Memory B cell (primary cell): ENCODE results near the gene ADAP1.
"Not testable (repeated sequence)": the region's sequence is repeated elsewhere in the genome, so short reads cannot be mapped to it uniquely, and the experiment has no call there.

ENCODE experiments used
- ATAC-seq: fragments of 150-1000 bp; cut with Tn5 transposase; 2 replicates; pipeline ENCODE4 v1.10.0; 2021; ENCODE audit warnings: low read depth, mild to moderate bottlenecking, moderate library complexity
- DNase-seq, 2 donors: peaks; one replicate each; pipeline ENCODE4 v3.0.0; 2022; ENCODE audit warnings: low spot score in 2 of 2
- H3K27ac Mint-ChIP-seq: one replicate; pipeline ENCODE4 v1.8.0; 2022; ENCODE audit warnings: mild to moderate bottlenecking, moderate library complexity, mixed read lengths
- H3K27me3 Mint-ChIP-seq: one replicate; pipeline ENCODE4 v1.8.0; 2022; ENCODE audit warnings: mixed read lengths
- H3K36me3 Mint-ChIP-seq: one replicate; pipeline ENCODE4 v1.8.0; 2022; ENCODE audit warnings: mild to moderate bottlenecking, mixed read lengths
- H3K4me1 Mint-ChIP-seq: one replicate; pipeline ENCODE4 v1.8.0; 2022; ENCODE audit warnings: mixed read lengths
- H3K4me3 Mint-ChIP-seq: one replicate; pipeline ENCODE4 v1.8.0; 2022; ENCODE audit warnings: mild to moderate bottlenecking, moderate library complexity, mixed read lengths
- H3K9me3 Mint-ChIP-seq: one replicate; pipeline ENCODE4 v1.8.0; 2022; ENCODE audit warnings: mixed read lengths

Gene ADAP1

DNA sequence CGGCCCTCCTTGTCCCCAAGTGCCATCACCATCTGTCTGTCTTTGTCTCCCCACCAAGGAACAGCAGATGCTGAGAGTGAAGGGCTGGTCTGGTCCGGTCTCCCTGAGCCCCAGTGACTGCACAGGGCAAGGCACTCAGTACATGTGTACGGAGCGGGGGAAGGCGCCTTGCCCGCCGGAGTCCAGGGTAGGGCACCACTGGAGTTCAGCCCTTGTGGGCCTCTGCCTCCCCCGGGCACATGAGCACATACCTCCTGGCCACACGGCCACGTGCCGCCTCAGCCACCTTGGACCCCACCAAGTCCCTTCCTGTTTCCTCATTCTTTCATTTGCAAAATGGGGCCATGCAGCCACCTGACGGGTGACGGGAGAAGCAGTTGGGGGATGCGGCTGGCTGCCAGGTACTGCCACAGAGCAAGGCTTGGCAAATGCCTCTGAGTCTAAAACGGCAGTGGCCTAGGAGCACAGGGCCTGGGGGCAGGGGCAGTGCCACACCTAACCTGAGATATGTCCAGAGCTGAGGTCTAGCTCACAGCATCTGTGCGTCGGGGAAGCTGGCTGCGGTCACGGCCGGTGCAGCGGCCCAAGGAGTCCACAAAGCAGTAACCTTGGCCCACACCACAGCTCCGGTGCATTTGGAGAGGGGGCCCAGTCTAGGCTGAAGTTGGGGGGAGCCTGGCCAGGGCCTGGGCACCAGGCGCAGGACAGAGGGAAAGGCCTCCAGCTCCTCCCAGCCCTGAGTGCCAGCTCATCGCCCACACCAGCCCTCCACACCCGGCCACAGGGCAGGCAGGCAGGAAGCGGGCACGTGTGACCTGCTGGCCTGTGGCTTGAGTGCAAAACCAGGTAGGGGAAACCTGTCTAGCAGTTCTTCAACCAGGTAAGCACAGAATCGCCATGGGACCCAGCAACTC, 5.2 kb downstream of the ADAP1 start:
- H3K27ac Mint-ChIP-seq, result no peak overlapping the region
- ATAC-seq (no peak), DNase-seq (no peak)
- H3K9me3 Mint-ChIP-seq, result no peaks in the 10 kb centered on the region
- H3K4me3 Mint-ChIP-seq, result peak overlapping the region; percentile 68
- H3K36me3 Mint-ChIP-seq, result no peaks in the 10 kb centered on the region
- H3K4me1 Mint-ChIP-seq, result peaks cover 16% of the 10 kb centered on the region
- peaks cover 2% of the 10 kb centered on the region for H3K27me3 Mint-ChIP-seq

DNA sequence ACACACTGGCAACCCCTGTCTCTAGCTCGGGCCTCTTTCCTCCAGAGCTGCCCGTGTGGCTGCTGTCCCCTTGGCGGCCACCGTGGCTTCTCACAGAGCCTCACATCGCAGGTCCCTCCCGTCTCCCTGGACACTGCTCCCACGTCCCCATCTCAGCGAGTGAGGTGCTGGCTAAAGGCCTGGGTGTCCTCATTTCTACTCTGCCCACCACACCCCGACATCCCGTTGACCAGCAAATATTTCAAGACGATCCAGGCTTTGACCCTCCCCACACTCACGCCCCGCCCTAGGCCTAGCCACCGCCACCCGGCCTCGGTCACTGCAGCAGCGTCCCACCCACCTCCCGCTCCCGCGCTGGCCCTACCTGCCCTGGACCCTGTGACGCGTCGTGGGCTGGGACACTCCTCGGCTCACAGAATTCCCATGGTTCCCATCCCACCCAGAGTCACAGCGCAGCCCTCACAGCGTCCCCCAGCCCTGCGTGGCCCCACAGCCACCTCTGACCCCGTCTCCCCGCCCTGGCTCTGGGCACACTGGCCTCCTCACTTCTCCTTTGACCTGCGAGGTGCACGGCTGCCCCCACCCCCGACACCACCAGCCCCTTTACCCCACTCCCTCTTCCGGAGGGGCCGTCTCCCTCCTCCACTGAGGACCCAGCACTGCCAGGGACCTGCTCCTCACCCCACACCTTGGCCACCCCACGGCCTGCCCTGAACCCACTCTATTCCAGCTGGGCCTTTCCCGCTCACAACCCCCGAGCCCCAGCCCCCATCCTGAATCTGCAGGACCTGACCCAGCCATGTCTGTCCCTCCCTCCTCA, 6.9 kb downstream of the ADAP1 start:
- ATAC-seq (no peak), DNase-seq (no peak)
- peaks cover 2% of the 10 kb centered on the region for H3K27me3 Mint-ChIP-seq
- H3K36me3 Mint-ChIP-seq, result no peaks in the 10 kb centered on the region
- H3K4me3 Mint-ChIP-seq, result no peak overlapping the region
- H3K4me1 Mint-ChIP-seq, result peaks cover 16% of the 10 kb centered on the region
- no peaks in the 10 kb centered on the region for H3K9me3 Mint-ChIP-seq
- no peak overlapping the region for H3K27ac Mint-ChIP-seq

DNA sequence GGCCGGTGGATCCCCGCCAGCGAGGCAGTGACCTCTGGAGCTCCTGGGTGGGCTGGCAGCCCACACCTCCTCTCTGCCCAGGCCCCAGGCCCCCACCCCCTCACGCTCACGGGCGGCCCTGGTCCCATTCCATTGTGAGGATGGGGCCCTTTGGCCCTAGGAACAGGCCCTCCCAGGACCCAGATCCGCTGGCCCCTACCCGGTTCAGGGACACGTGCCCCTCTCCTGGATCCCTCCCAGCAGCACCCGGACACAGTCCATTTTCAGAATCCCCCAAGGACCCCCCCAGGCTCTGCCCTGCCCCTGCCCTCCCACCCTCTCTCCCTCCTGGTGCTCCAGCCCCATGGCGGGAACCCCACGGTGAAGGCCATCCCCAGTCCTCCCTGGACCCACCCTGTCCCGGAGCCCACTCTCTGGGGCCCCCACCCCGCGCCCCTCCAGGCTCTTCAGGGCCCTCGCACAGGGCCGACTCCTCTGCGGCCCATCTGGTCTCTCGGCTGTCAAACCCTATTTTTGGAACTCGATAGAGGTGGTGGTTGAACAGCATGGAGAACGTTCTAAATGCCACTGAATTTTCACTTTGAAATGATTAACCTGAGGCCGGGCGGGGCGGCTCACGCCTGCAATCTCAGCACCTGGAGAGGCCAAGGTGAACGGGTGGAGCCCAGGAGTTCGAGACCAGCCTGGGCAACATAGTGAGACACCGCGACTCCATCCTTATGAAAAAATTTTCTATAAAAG, 8.1 kb downstream of the ADAP1 start:
- DNase-seq (no peak), ATAC-seq (no peak)
- H3K27ac Mint-ChIP-seq, result no peak overlapping the region
- no peaks in the 10 kb centered on the region for H3K36me3 Mint-ChIP-seq
- peaks cover 16% of the 10 kb centered on the region for H3K4me1 Mint-ChIP-seq
- peaks cover 4% of the 10 kb centered on the region for H3K27me3 Mint-ChIP-seq
- no peak overlapping the region for H3K4me3 Mint-ChIP-seq
- peaks cover 2% of the 10 kb centered on the region for H3K9me3 Mint-ChIP-seq

DNA sequence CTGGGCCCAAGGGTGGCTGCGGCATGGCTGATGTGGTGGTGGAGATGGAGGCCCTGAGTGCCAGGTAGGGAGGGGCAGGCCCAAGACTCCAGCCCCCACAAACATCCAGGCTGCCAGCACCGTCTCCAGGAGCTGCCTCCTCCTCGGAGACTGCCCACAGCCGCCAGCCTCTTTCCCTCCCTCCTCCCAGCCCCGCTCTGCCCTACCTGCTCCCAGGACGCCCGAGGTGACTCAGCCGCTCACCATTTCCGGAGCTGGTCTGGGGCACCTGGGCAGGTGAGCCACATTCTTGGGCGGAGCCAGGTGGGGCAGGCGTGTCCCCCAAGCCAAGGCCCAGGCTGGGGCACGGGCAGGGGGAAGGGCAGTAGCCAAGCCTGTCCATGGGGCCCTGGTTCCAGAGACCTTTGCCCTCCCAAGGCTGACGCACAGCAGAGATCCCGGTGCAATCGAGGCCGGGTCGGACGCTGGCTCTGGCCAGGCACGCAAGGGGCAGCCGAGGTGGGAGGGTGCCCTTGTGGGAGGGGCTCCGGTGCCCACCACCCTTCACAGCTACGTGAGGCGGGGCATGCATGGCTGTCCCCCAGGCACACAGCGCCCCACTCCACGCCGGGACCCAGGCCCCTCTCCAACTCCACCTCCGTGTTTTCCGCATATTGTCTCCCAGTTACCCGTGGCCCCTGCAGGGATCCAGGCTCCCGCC, 8.8 kb downstream of the ADAP1 start:
- H3K4me3 Mint-ChIP-seq, result no peak overlapping the region
- peaks cover 18% of the 10 kb centered on the region for H3K4me1 Mint-ChIP-seq
- no peaks in the 10 kb centered on the region for H3K36me3 Mint-ChIP-seq
- peaks cover 4% of the 10 kb centered on the region for H3K27me3 Mint-ChIP-seq
- H3K9me3 Mint-ChIP-seq, result peaks cover 4% of the 10 kb centered on the region
- no peak for DNase-seq
- no peak overlapping the region for H3K27ac Mint-ChIP-seq
- no peak for ATAC-seq

DNA sequence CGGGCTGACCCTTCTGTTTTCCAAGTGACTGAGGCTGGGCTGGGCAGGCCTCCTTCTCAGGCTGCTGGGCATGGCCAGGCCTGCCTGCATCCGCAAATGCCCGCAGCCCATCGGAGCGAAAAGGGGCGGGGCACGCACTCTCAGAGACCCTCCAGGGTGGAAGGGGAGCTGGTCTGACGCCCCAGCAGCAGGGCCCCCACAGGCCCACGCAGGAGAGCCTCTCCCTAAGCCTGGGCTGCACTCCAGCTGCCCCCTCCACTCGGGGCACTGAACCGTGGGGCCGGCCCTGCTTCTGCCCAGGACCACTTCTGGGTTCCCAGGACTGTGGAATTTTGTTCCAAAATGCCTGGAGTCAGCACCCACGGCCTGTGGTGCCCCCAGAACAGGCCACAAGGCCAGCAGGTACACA, 9.3 kb downstream of the ADAP1 start:
- no peak for DNase-seq
- Mint-ChIP-seq H3K27me3 (peaks cover 4% of the 10 kb centered on the region), H3K4me1 (peaks cover 14% of the 10 kb centered on the region)

DNA sequence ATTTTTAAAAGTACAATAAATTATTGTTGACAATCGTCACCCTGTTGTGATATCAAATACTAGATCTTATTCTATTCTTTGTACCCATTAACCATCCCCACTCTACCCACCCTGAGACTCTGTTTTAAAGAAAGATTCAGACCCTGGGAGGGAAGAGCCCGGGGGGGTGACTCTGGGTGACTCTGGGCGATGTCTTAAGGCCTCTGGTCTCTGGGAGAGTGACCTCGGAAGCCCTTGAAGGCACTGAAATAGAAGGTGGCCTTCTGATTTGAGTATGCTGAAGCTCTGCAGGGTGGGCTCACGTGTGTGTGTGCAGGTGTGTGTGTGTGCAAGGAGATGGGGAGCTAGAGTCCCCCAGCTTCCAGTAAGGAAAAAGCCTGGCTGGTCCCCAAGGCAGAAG, 9.7 kb downstream of the ADAP1 start:
- Mint-ChIP-seq H3K4me3 (no peak overlapping the region), H3K36me3 (no peaks in the 10 kb centered on the region), H3K9me3 (peaks cover 6% of the 10 kb centered on the region), H3K27me3 (peaks cover 4% of the 10 kb centered on the region), H3K4me1 (peaks cover 14% of the 10 kb centered on the region), H3K27ac (no peak overlapping the region)
- ATAC-seq, result no peak
- DNase-seq, result no peak

More for the DNA sequence above, 9.3 kb downstream of the ADAP1 start:
- Mint-ChIP-seq H3K9me3 (peaks cover 5% of the 10 kb centered on the region), H3K36me3 (no peaks in the 10 kb centered on the region), H3K27ac (no peak overlapping the region), H3K4me3 (no peak overlapping the region)
- ATAC-seq, result no peak

DNA sequence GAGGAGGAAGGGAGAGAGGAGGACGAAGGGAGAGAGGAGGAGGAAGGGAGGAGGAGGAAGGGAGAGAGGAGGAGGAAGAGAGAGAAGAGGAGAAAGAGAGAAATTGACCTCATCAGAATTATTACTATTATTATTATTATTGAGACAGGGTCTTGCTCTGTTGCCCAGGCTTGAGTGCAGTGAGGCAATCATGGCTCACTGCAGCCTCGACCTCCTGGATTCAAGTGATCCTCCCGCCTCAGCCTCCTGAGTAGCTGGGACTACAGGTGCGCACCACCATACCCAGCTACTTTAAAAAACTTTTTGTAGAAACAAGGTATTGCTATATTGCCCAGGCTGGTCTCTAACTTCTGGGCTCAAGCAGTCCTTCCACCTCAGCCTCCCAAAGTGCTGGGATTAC, 10.7 kb downstream of the ADAP1 start:
- not testable (repeated sequence) for H3K27ac Mint-ChIP-seq, ATAC-seq, H3K36me3 Mint-ChIP-seq, H3K4me1 Mint-ChIP-seq, DNase-seq, H3K9me3 Mint-ChIP-seq, H3K4me3 Mint-ChIP-seq, H3K27me3 Mint-ChIP-seq

DNA sequence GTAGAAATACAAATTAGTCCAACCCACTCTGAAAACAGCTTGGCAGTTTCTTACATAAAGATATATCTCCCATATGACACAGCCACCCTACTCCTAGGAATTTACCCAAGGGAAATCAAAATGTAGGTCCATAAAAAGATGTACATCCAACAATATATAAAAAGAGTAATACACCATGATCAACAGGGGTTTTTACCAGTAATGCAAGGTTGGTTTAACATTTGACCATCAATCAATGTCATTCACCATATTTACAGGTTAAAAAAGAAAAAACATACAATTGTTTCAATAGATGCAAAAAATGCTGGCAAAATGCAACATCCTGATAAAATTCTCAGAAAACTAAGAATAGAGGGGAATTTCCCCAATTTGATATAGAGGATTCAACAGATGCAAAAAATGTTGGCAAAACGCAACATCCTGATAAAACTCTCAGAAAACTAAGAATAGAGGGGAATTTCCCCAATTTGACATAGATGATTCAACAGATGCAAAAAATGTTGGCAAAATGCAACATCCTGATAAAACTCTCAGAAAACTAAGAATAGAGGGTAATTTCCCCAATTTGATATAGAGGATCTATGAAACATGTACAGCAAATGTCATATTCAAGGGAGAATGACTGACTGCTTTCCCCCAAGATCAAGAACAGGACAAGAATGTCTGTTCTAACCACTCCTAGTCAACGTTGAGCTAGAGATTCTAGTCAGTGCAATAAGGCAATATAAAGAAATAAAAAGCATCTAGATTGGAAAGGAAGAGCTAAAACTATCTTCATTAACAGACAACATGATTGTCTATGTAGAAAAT, 13.7 kb downstream of the ADAP1 start:
- no peaks in the 10 kb centered on the region for H3K36me3 Mint-ChIP-seq
- no peak overlapping the region for H3K4me3 Mint-ChIP-seq
- ATAC-seq, result no peak
- H3K9me3 Mint-ChIP-seq, result peaks cover 6% of the 10 kb centered on the region
- DNase-seq, result no peak
- peaks cover 2% of the 10 kb centered on the region for H3K27me3 Mint-ChIP-seq
- no peak overlapping the region for H3K27ac Mint-ChIP-seq
- peaks cover 3% of the 10 kb centered on the region for H3K4me1 Mint-ChIP-seq

DNA sequence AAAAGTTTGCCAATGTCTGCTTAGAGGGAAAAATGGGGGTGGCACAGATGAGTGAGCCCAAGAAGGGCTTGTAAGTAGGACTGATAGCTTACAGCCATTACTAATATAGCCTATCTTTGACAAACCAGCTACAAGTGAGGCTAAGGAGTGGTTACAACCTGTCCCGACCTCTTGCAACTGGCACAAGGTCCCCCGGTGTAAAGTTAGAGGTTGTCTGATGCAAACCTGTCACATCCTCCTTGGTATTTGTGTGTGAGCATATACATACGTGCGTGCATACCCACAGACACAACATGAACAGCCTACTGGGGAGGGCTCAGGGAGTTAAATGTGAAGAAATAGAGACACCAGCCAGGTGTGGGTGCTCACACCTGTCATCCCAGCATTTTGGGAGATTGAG, 14.6 kb downstream of the ADAP1 start:
- H3K4me1 Mint-ChIP-seq, result peaks cover 3% of the 10 kb centered on the region
- H3K4me3 Mint-ChIP-seq, result no peak overlapping the region
- no peaks in the 10 kb centered on the region for H3K36me3 Mint-ChIP-seq
- peaks cover 6% of the 10 kb centered on the region for H3K9me3 Mint-ChIP-seq
- no peak for DNase-seq
- H3K27me3 Mint-ChIP-seq, result peaks cover 2% of the 10 kb centered on the region
- H3K27ac Mint-ChIP-seq, result no peak overlapping the region
- ATAC-seq, result no peak

DNA sequence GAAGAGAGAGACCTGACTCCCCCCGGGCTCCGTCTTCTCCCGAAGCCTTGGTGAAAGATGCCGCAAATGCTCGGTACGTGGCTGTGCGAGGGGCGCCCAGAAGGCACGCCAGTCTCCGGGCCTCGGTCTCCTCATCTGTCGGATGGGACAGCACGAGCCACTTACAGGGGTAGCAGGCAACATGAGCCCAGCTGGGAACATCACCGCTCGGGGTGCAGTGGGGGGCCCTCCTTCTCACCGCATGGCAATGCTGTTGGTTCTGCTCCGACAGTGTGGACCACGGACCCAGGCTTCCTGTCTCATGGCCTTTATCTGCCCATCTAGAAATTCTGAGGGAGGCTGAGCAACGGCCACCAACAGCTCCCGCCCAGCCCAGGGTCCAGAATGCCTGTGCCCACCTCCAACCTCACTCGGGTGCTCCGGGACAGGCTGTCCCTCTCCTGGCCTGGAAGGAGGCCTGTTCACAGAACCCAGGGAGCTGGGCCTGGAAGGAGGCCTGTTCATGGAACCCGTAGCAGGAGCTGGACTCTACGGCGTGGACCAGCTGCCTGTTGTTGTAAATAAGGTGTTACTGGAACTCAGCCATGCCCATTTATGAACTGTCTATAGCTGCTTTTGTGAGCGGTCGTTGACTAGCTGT, 15.8 kb downstream of the ADAP1 start:
- Mint-ChIP-seq H3K27ac (no peak overlapping the region), H3K4me3 (no peak overlapping the region), H3K36me3 (no peaks in the 10 kb centered on the region), H3K9me3 (peaks cover 6% of the 10 kb centered on the region), H3K27me3 (peaks cover 2% of the 10 kb centered on the region), H3K4me1 (peaks cover 3% of the 10 kb centered on the region)
- ATAC-seq, result no peak
- no peak for DNase-seq

DNA sequence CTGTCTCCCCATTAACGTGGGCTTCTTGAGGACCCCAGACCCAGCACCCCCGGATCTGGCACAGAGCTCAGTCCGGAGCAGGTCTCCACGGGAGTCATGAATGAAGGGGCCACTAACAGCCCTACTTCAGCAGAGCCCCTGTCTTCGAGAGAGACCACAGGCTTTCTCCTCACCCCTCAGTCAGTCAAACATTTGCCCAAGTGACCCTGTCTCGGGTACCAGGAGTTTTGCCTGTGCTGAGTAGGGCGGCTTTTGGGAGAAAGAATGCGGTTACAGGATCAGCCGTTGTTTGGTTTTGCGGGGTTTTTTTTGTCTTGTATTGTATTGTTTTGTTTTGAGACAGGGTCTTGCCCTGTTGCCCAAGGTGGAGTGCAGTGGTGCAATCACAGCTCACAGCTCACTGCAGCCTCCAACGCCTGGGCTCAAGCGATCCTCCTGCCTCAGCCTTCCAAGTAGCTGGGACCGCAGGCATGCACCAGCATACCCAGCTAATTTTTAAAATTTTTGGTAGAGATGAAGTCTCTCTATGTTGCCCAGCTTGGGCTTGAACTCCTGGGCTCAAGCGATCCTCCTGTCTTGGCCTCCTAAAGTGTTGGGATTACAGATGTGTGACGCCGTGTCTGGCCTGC, 16.5 kb downstream of the ADAP1 start:
- Mint-ChIP-seq H3K36me3 (no peaks in the 10 kb centered on the region), H3K4me3 (no peak overlapping the region), H3K27me3 (peaks cover 2% of the 10 kb centered on the region), H3K27ac (no peak overlapping the region), H3K4me1 (peaks cover 3% of the 10 kb centered on the region), H3K9me3 (peaks cover 6% of the 10 kb centered on the region)
- no peak for DNase-seq
- ATAC-seq, result no peak

DNA sequence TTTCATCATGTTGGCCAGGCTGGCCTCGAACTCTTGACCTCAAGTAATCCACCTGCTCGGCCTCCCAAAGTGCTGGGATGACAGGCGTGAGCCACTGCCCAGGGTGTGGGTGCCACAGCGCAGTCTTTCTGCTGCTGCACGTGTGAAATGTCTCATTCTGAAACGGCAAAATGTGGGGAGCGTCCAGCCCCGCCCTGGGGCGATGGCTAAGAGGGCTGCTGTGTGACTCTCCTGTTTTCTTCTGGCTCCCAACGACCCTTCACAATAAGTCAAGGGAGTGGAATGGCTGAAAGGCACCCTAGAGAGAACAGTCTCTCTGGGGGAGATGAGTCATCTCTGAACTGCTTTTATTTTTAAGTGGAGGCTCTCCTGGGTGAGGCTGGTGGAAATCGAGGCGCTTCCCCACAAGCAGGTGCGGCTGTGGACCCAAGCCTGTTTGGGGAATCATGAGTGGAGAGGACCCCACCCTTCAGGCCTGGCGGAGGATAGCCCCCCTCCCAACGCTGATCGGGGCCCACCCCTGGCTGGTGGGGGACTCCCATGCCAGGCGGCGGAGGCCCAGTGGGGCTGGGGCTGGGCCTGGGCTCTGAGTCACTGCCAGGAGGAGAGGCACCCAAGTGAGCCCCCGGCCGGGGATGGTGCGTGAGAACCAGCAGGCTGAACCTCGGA, 18.0 kb downstream of the ADAP1 start:
- Mint-ChIP-seq H3K9me3 (peaks cover 3% of the 10 kb centered on the region), H3K4me3 (peak overlapping the region; percentile 25), H3K36me3 (peaks cover 2% of the 10 kb centered on the region), H3K27me3 (no peaks in the 10 kb centered on the region), H3K4me1 (peaks cover 3% of the 10 kb centered on the region), H3K27ac (no peak overlapping the region)
- ATAC-seq (no peak), DNase-seq (no peak)
